ENCODE results near the gene FIP1L1.

The FIP1L1 gene

DNA sequence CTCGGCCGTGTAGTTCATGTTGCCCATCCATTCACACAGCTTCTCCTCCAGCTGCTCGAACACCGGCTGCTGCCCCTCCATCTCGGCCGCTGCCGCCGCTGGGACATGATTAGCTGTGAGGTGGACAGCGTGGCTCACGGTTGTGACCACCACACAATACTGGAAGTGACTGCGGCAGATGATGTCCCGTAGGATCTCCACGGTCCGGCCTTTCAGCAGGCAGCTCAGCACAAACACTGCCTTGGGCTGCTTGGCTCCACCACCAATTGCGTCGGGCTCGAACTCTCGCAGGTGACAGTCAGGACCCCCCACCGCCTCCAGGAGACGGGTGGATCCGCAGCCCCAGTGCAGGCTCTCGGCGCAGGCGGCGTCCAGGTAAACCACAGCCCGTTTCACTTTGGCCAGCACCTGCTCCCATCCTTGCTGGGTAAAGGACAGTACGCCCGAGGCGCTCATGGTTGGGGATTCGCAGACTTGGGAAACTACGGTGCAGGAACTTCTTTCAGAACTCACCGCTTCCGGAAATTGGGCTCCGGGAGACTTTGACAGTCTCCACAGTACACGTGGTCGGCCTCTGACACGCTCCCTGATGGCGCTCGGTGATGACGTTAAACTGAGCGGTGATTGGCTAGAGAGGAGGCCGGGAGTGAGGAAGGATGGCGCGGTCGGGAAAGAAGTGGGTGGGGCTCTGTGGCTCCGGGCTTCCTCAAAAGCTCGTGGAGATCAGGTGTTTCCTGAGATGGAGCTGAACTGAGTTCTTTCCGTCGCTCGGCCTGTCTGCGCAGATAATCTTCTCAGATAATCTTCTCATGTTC, 11.7 kb upstream of the FIP1L1 start, which contains the start of gene SCFD2:
TSS of gene SCFD2 (minus strand) at position 576 of the 815 bp plus-strand sequence.
- TF ChIP-seq, protein P1, sequence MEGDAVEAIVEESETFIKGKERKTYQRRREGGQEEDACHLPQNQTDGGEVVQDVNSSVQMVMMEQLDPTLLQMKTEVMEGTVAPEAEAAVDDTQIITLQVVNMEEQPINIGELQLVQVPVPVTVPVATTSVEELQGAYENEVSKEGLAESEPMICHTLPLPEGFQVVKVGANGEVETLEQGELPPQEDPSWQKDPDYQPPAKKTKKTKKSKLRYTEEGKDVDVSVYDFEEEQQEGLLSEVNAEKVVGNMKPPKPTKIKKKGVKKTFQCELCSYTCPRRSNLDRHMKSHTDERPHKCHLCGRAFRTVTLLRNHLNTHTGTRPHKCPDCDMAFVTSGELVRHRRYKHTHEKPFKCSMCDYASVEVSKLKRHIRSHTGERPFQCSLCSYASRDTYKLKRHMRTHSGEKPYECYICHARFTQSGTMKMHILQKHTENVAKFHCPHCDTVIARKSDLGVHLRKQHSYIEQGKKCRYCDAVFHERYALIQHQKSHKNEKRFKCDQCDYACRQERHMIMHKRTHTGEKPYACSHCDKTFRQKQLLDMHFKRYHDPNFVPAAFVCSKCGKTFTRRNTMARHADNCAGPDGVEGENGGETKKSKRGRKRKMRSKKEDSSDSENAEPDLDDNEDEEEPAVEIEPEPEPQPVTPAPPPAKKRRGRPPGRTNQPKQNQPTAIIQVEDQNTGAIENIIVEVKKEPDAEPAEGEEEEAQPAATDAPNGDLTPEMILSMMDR (IDR thresholded peaks at IDR 0.05; ENCODE audit: insufficient read depth, low read length, missing control alignments) = no peak

DNA sequence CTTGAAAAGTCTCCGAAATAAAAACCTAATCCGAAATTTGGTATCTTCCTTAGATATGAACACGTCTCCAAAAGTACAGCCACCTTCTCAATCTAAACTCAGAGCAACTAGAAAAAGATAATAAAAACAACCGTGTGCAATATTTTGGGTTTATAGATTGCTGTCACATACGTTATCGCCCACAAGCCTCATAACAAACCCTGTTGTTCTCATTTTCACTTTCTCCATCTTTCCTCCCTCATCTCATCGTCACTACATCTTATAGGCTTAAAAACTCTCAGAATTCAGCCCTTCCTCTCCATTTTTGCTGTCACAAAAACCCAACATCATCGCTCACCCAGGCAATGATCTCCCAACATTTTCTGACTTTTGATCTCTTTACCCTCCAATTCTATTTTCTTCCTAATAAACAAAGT, 11.1 kb upstream of the FIP1L1 start:
- DNase-seq (ENCODE audit: low read depth, low spot score) = no peak
- H3K4me3 ChIP-seq (ENCODE audit: low read depth, low read length) = peak overlapping the region; percentile 93
- ChIA-PET POLR2A (no interaction called here), CTCF (interaction anchor here (0.9 kb wide), 1 partner anchor 171 kb away, joined by 3 read pairs; no protein-coding TSS in a partner anchor)
- TF ChIP-seq, protein P1 (IDR thresholded peaks at IDR 0.05; ENCODE audit: insufficient read depth, low read length, missing control alignments) = no peak

More for the DNA sequence above, 11.7 kb upstream of the FIP1L1 start, which contains the start of gene SCFD2:
- DNase-seq (ENCODE audit: low read depth, low spot score) = peak; percentile 71
- H3K4me3 ChIP-seq (ENCODE audit: low read depth, low read length) = peak within 1 kb of the TSS; percentile 93
- ChIA-PET CTCF (interaction anchor here (0.9 to 1.4 kb wide), 4 partner anchors 17 to 868 kb away, joined by 3 to 5 read pairs (median 3); no protein-coding TSS in a partner anchor), POLR2A (no interaction called here)

DNA sequence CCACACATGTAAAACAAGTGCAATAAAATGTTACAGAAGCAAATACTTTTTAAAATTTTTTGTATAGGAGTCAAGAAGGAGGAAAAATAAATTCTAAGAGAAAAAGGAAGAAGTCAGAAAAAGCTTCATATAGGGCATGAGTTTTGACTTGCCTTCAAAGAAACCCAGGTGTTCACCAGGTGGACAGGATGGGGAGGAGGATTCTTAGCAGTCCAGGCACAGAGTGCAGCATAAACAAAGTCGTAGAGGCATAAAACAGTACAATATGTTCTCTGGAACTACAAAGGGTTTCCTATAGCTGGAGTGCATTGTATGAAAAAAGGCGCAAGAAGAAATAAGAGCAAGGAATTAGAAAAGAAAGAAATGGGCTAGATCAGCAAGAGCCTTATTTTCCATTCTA, 9.7 kb upstream of the FIP1L1 start:
- TF ChIP-seq, protein P1 (IDR thresholded peaks at IDR 0.05; ENCODE audit: insufficient read depth, low read length, missing control alignments) = no peak
- CTCF ChIA-PET = no interaction called here
- POLR2A ChIA-PET = no interaction called here
- H3K4me3 ChIP-seq (ENCODE audit: low read depth, low read length) = no peak overlapping the region
- no peak for DNase-seq (ENCODE audit: low read depth, low spot score)

DNA sequence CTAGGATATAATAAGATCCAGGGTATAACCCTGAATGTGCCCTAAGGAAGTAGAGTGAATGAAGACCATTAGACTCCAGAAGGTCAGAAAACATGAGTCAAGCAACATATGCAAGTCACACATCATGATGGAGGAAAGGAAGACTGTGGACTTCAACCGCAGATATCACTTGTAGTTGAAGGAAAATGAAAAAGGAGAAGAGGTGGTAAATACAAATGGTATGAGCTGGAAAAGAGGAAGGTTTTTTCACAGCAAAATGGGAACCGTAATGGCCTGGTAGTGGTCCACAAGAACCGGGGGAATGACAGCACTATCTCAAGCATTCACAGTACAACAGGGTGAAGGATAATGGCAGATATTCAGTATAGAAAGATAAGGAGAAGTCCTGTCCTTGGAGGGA, 6.4 kb upstream of the FIP1L1 start:
- no peak for DNase-seq (ENCODE audit: low read depth, low spot score)
- H3K4me3 ChIP-seq (ENCODE audit: low read depth, low read length) = no peak overlapping the region
- POLR2A ChIA-PET = interaction anchor here (0.6 kb wide), 1 partner anchor 614 kb away, joined by 3 read pairs; no protein-coding TSS in a partner anchor
- TF ChIP-seq, protein P1 (IDR thresholded peaks at IDR 0.05; ENCODE audit: insufficient read depth, low read length, missing control alignments) = no peak
- CTCF ChIA-PET = no interaction called here

DNA sequence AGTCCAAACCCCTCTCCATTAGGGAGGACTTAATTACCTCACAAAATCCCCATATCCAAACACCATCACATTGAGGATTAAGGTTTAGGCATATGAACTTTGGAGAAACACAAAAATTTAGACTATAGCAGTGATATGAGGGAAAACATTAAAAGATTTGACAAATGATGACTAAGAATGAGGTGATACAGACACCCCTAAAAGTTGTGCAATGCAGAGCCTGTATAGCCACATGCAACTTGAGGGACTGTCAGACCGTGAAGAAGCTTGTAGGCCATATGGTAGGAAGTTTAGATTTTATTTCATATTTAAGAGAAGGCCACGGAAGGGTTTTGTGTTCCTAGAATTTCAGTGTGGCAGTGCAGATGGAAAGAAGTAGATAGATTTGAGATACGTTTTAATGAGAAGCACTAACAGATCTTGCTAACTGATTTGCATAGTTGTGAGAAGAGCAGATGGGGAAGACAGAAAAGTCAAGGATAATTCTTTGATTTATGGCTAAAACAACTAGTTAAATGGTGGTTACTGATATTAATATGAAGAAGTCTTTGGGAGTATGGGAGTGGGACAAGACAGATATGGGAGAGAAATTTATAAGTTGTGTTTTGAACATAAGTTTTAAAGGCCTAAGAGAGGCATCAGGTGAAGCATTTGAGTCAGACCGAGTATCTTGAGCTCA, 5.5 kb upstream of the FIP1L1 start:
- ChIA-PET CTCF (no interaction called here), POLR2A (no interaction called here)
- DNase-seq (ENCODE audit: low read depth, low spot score) = no peak
- TF ChIP-seq, protein P1 (IDR thresholded peaks at IDR 0.05; ENCODE audit: insufficient read depth, low read length, missing control alignments) = no peak
- no peak overlapping the region for H3K4me3 ChIP-seq (ENCODE audit: low read depth, low read length)

DNA sequence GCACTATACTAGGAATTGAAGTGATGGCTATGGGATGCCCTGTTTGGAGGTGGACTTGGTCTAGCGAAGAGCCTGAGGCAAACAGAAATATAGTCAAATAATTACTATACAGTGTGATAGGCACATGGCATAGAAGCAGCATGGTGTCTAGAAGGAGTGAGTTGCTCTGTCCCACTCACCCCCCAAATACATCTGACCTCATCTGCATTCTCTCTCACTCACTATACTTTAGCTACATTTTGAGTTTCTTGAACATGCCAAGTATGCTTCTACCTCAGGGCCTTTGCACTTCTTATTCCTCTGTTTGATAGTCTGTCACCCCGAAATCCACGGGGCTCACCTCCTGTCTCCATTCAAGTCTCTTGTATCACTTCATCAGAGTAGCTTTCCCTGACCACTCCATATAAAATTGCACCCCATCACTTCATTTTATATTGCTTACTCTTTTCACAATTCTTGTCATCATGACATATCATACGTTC, 2.6 kb upstream of the FIP1L1 start:
- DNase-seq (ENCODE audit: low read depth, low spot score) = no peak
- POLR2A ChIA-PET = no interaction called here
- H3K4me3 ChIP-seq (ENCODE audit: low read depth, low read length) = no peak overlapping the region
- TF ChIP-seq, protein P1 (IDR thresholded peaks at IDR 0.05; ENCODE audit: insufficient read depth, low read length, missing control alignments) = no peak
- CTCF ChIA-PET = no interaction called here

Measured in AG04449 (cell line).